NCI-H2196 treated with DMSO at 0.1 percent for 48 hours (cell line): ENCODE data around the gene RSAD1.
A peak's percentile ranks its signal among the peaks of the same experiment; 100 is the strongest.

Experiments used
- DNase-seq: peaks from one replicate; lab custom pipeline; 2025; ENCODE audit not compliant: unreplicated experiment; lab: John Stamatoyannopoulos, UW

Gene RSAD1

DNA sequence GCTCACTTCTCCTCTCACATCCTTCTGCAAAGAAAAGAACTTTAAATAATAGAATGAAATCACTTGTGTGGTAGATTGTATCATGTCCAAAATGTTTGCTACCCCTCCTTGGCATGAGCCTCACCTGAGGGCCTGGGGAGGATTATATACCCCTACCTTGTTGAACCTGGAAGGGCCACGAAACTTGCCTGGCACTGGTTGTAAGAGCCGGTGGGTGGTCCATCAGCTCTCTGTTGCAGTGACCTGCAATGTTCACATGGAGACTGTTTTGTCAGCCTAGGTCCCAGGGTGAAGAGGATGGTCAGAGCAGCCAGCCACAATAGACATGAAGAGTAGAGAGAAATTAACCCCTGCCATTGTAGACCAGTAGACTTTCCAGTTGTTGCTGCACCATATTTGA is 10.2 kb downstream of the RSAD1 start:
- DNase-seq = no peak

DNA sequence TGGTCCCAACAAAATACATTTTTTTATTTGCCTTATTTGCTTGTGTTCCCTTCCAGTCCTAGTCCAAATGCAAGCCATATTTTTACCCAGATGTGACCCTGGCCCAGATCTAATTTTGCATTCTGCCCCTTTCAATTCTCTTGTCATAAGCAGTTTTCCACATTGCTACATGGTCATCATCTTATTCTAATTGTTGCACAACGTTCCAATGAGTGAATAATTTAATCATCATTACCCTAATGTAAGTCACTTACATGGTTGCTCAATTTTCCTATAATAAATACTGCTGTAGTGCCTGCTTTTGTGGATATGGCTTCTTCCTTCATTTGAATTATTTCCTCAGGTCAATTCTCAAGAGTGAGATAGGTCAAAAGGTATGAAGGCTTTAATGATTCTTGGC is 12.8 kb downstream of the RSAD1 start:
- DNase-seq = no peak

- DNase-seq = no peak
Observed at GRCh38 chr17:50492214-50492613, 13.6 kb downstream of the RSAD1 start.

DNA sequence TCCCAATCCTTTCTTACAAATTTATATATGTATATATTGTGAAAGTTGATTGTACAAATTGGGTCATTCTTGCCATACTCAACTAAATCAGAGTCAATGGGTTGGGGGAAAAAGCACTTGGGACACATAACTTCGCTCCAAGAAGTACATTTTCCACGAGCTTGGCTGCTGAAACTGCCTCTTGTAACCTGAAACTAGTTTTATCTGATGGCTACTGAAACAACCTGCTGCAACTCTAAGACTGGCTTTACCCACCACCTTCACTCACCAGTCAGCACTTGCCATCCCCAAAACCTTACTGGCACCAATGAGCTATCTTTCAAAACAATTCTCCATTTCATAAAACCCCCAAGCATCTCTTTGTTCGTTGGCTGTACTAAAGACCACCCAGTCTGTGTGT is 15.1 kb downstream of the RSAD1 start:
- DNase-seq = no peak

DNA sequence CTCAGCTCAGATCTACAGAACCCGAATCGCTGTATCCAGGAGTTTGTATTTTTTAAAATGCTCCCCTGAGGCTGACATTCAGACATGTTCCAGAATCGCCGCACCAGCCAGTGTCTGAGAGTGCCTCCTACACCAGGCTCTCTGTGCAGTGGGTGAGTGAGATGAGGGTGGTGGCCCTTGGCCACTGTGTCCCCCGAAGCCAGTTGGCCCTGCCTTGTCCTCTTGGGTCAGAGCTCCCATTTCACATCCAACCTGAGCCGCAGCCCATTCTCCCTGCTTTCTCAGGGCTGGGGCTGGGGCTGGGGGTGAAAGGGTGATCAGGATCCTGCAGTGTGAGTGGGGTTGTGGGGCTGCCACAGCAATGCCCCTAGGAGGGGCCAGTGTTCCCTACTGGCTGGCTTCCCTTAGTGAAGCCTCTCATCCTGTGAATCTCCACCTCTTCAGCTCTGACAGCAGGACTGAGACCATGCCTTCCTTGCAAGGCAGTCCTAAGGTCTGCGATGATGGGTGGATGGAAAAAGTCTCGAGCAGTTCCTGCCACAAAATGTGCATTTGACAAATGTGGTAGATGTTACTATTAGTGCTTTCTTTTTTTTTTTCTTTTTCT is 16.7 kb downstream of the RSAD1 start:
- DNase-seq = no peak

DNA sequence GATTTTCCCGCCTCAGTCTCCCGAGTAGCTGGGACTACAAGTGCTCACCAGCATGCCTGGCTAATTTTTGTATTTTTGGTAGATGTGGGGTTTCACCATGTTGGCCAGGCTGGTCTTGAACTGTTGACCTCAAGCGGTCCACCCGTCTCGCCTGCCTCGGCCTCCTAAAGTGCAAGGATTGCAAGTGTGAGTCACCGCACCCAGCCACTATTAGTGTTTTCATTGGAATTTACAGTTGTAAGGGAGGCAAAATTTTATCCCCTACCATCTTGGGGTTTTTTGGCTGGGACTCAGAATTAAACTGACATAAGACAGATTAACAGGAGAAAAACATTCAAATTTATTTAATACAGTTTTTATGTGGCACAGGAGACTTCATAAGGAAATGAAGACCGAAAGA is 17.3 kb downstream of the RSAD1 start:
- no peak for DNase-seq

- no peak for DNase-seq
Observed at GRCh38 chr17:50498021-50498874, 19.6 kb downstream of the RSAD1 start.

DNA sequence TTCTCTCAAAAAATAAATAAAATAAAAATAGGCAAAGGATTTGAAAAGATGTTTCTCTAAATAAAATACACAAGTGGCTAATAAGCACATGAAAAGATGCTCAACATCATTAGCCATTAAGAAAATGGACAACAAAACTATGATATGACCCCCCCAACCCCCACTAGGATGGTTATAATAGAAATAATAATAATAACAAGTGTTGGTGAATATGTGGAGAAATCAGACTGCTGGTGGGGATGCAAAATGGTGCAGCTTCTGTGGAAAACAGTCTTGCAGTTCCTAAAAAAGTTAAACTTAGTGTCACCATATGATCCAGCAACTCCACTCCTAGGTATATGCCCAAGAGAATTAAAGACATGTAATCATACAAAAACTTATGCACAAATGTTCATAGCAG is 20.6 kb downstream of the RSAD1 start:
- DNase-seq = no peak

DNA sequence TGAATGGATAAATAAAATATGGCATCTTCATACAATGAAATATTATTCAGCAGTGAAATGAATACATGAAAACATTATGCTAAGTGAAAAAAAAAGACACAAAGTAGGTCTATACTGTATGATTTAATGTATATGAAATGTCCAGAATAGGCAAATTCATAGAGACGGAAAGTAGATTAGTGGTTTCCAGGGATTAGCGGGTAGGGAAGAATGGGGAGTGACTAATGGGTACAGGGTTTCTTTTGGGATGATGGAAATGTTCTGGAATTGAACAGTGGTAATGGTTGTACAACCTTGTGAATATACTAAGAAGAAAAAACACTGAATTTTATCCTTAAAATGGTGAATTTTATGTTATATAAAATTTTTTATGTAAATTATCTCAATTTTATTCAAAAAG is 21.1 kb downstream of the RSAD1 start:
- DNase-seq = no peak

DNA sequence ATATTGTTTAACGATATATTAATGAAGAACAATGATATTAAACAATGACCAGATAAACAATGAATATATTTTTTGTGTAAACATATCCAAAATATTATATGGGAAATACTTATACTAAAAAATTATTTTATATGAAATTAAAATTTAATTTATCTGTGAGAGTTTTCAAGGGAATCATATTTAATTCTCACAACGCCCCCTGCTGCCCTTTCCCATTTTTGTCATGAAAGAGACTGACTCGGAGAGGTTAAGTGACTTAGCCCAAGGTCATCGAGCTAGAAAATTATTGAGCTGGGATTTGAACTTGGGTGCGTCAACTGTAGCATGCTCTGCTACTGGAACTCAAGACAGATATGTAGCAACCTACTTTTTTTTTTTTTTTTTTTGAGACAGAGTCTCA is 22.4 kb downstream of the RSAD1 start:
- no peak for DNase-seq

- no peak for DNase-seq
Observed at GRCh38 chr17:50502301-50502990, 23.8 kb downstream of the RSAD1 start.

GRCh38 chr17:50505591-50506130 is 27.0 kb downstream of the RSAD1 start:
- no peak for DNase-seq

DNA sequence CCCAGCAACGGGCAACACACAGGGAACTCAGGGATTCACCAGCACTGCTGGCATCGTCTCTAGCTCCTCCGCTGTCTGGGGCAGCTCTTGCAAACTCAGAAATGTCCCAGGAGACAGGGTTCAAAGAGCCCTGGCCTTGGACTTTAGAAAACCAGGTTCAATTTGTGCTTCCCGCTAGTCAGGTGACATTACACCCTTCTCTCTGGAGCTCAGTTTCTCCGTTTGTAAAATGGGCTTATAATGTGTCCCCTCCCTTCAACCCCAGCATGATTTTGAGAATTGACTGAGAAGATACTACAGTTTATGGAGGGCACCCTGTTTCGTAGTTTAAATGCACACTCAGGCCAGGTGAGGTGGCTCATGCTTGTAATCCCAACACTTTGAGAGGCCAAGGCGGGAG is 27.6 kb downstream of the RSAD1 start:
- DNase-seq = no peak

GRCh38 chr17:50507871-50508572 is 29.4 kb downstream of the RSAD1 start, which contains the start of gene MYCBPAP:
Gene MYCBPAP, plus strand, starts transcription at chr17:50508439. Its CDS starts 236 bp downstream, at chr17:50508675.
- DNase-seq = peak; percentile 62

DNA sequence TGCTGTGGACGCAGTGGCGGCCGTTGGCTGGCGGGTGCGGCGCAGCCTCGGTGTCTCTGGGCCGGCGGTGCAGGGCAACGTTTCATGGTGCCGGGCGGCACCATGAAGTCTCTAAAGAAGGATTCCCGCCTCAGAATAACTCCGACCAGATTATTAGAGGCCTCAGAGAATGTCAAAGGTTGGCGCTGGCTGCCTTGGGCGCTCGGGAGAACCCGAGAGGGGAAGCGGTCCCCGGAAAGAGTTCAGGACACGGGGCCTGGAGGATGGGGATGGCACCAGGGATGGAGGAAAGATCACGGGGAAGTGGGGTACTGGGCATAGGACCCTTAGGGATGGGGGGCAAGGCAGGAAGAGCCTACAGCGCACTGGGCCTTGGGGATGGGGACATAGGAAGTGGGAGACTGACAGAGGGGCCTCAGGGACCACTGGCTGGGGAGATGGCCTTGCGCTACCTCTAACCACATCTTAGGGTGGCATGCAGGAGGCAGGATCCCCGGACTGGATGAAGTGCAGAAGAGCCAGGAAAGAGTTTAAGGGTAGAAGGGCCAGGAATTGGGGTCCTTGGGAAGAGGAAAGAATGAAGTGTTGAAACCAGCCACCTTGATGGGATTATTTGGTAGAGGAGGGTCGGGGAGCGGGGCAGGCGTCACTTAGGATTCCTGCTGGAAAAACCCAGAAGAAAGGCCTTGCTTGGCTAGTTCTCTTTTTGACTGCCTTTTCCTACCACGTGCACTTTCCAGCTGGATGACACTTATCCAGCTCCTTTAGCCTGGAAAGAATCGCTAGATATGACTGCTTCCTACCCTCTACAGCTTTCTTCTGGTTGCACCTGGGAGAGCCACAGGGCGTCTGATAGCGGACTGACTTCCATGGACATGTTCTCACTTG is 30.2 kb downstream of the RSAD1 start:
- DNase-seq = no peak

DNA sequence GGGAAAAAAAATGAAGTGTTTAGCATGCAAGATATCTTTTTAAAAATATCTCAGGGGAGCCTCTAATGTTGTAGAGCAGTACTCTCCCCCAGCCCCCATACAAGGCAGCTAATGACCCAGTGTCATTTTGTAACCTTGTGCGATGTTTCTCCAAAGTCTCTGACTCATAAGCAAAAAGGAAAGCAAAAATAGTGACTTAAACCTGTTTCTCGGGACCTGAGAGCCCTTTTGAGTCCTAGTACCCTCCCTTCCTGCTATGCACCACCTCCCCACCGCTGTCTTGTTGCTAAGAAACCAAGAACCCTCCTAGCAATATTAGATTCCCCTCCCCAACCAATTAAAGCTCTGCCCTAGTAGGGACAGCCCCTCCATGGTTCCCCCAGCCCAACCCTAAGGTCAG is 32.4 kb downstream of the RSAD1 start:
- no peak for DNase-seq

- DNase-seq = no peak
Observed at GRCh38 chr17:50513495-50513894, 34.8 kb downstream of the RSAD1 start.

GRCh38 chr17:50514388-50514787 is 35.7 kb downstream of the RSAD1 start:
- DNase-seq = no peak

DNA sequence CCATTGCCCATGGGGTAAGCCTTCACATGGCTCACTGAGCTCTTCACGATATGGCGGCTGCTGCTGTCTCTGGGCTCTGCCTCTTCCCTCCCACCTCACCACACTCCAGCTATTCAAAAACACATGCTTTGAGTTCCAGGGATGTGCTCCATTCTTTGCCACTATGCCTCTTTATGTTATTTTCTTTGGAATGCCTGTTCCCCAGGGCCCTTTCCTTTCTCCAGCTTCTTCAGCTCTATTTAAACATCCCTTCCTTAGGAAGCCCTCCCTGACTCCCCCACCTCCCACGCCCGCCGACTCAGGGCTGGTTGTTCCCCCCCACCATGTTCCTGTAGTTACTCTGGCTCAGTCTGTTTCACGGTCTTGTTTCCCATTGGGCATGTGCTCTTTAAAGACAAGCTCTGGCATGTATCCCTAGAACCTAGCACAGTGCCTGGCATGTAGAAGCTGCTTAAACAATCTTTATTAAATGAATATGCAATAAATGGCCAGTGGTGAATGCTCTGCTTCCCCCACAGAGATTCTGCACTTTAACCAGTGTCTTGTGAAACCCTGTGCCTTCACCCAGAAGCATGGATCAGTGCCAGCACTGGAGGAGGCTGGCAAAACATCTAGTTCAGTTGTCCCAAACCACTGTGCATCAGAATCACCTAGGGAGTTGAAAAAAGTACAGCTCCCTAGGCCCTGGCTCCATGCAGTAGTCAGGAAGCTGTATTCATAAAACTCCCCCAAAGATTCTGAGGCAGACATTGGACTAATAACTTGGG is 36.5 kb downstream of the RSAD1 start:
- DNase-seq = no peak
